GM12878 (cell line): ENCODE measurements around the gene HLA-DRB1. TPM values are rescaled to one million over a fixed set of nuclear protein-coding genes. Genes with fewer than 3 reads are reported as not detected.

ENCODE experiments used
- ATAC-seq: fragments of 200-7000 bp; cut with Tn5 transposase; 3 replicates; pipeline ENCODE4 v1.9.1; 2020; ENCODE audit warnings: mild to moderate bottlenecking, moderate library complexity
- BruUV-seq: library from RNA; stranded (reverse); fragments of 400-500 nt; replicated peaks from 2 replicates; lab custom pipeline; 2021; lab: Mats Ljungman, UMichigan
- CTCF ChIA-PET: fragments of 300-600 bp; sonication (Branson Sonifier 250); formaldehyde crosslinking; extraction: SDS; loops from one replicate; lab custom pipeline; 2021; ENCODE audit warnings: inconsistent platforms; lab: Yijun Ruan, JAX
- POLR2A ChIA-PET: fragments of 350-600 bp; formaldehyde crosslinking; extraction: SDS; loops from one replicate; lab custom pipeline; 2021; ENCODE audit warnings: inconsistent platforms; lab: Charles Lee
- RAD21 ChIA-PET: fragments of 300-600 bp; sonication (Branson Sonifier 250); formaldehyde crosslinking; loops from one replicate; lab custom pipeline; 2023; ENCODE audit warnings: antibody characterized with exemption; ENCODE audit not compliant: unreplicated experiment; lab: Charles Lee
- SMC1A ChIA-PET: fragments of 300-600 bp; sonication (Branson Sonifier 250); formaldehyde crosslinking; loops from one replicate; lab custom pipeline; 2023; ENCODE audit not compliant: unreplicated experiment, uncharacterized antibody; lab: Charles Lee
- DNase-seq: peaks from one replicate; pipeline ENCODE4 v3.0.0-alpha.2; 2011; ENCODE audit warnings: low read depth, low spot score
- FAIRE-seq: peaks from 3 replicates; lab custom pipeline; 2011; peaks lifted over from hg19 to GRCh38; lab: Jason Lieb, UNC
- H2AFZ ChIP-seq: 2 replicates; pipeline ENCODE4 v1.6.0; 2011; ENCODE audit warnings: low read depth, low read length, control low read depth; ENCODE audit not compliant: control insufficient read depth
- H3K27ac ChIP-seq: 2 replicates; pipeline ENCODE4 v1.5.1; 2011; ENCODE audit warnings: control low read depth; ENCODE audit not compliant: control insufficient read depth, insufficient read depth
- H3K27me3 ChIP-seq, 2 experiments: replicated peaks in 1 of 2; 2 replicates each; pipeline versions ENCODE4 v1.6.0 to v1.6.1; 2011; ENCODE audit warnings: low read length in 1 of 2; ENCODE audit not compliant: control insufficient read depth in 2 of 2, insufficient read depth in 2 of 2
- H3K36me3 ChIP-seq, 2 experiments: 2 replicates each; pipeline ENCODE4 v1.5.1; 2011; ENCODE audit warnings: low read length in 1 of 2; ENCODE audit not compliant: control insufficient read depth in 2 of 2, insufficient read depth in 2 of 2
- H3K4me1 ChIP-seq: 2 replicates; pipeline ENCODE4 v1.6.1; 2011; ENCODE audit warnings: mild to moderate bottlenecking, low read length, moderate library complexity, mixed read lengths; ENCODE audit not compliant: control insufficient read depth, insufficient read depth
- H3K4me2 ChIP-seq: 2 replicates; pipeline ENCODE4 v1.6.0; 2011; ENCODE audit warnings: control low read depth; ENCODE audit not compliant: control insufficient read depth, insufficient read depth
- H3K4me3 ChIP-seq: fragments of 200-600 bp; sonication (generic); 2 replicates; pipeline ENCODE4 v1.5.1; 2016
- H3K79me2 ChIP-seq: 2 replicates; pipeline ENCODE4 v1.6.0; 2011; ENCODE audit warnings: low read length; ENCODE audit not compliant: control insufficient read depth, insufficient read depth
- H3K9ac ChIP-seq: 2 replicates; pipeline ENCODE4 v1.8.0; 2011; ENCODE audit warnings: low read length, control low read depth, mixed read lengths; ENCODE audit not compliant: control insufficient read depth, insufficient read depth
- H3K9me3 ChIP-seq: replicated peaks from 3 replicates; pipeline ENCODE4 v1.5.1; 2011; ENCODE audit warnings: mild to moderate bottlenecking, low read length; ENCODE audit not compliant: control insufficient read depth, insufficient read depth
- H4K20me1 ChIP-seq: 2 replicates; pipeline ENCODE4 v1.6.0; 2011; ENCODE audit not compliant: control insufficient read depth, insufficient read depth
- BACH1 ChIP-seq: fragments of 450-650 bp; IDR thresholded peaks from 2 replicates; pipeline ENCODE4 v1.6.1; 2017; ENCODE audit warnings: mild to moderate bottlenecking, borderline replicate concordance
- CHD1 ChIP-seq: IDR thresholded peaks from 2 replicates; pipeline ENCODE4 v1.6.1; 2012; ENCODE audit warnings: low read depth, low read length, improper control_type of control experiment
- SMAD1 ChIP-seq: fragments of 450-650 bp; IDR thresholded peaks from 2 replicates; pipeline ENCODE4 v1.6.1; 2018; ENCODE audit warnings: mild to moderate bottlenecking, low read depth; ENCODE audit not compliant: partially characterized antibody
- SMARCA5 ChIP-seq: fragments of 450-650 bp; IDR thresholded peaks from 2 replicates; pipeline ENCODE4 v1.6.1; 2017; ENCODE audit warnings: mild to moderate bottlenecking
- YBX1 ChIP-seq: fragments of 450-650 bp; IDR thresholded peaks from 2 replicates; pipeline ENCODE4 v1.6.1; 2016; ENCODE audit warnings: antibody characterized with exemption
- WGBS: methylation state at CpG from one replicate; pipeline ENCODE4 v1.1.6; 2016; ENCODE audit warnings: low lambda C conversion rate; ENCODE audit not compliant: insufficient replicate concordance, insufficient coverage; ENCODE audit errors: missing lambda C conversion rate; 5-methylcytosine and 5-hydroxymethylcytosine counted together
- in situ Hi-C: fragments of 300-500 bp; cut with MboI; formaldehyde crosslinking; loops from 9 replicates; pipeline ENCODE4 v1.14.3; 2018; ENCODE audit warnings: mixed read lengths
- intact Hi-C: fragments of 100-400 bp; cut with micrococcal nuclease; formaldehyde crosslinking; loops from one replicate; pipeline ENCODE4 v1.14.2; 2022; ENCODE audit not compliant: unreplicated experiment
- polyA plus RNA-seq, 11 experiments: library from polyadenylated mRNA; depleted of rRNA in 4 of 11; unstranded in 6 of 11; stranded (reverse) in 5 of 11; fragments of >200 nt; fragmentation: Nextera tagmentation in 4 of 11; fragmentation: Illumina TruSeq in 1 of 11; extraction: Ambion mirVana in 4 of 11; extraction: Trizol in 1 of 11; gene quantifications; 1 replicate in 1 of 11; 2 replicates in 10 of 11; pipeline versions ENCODE4 v1.2.1 to v1.2.3, GENCODE V29; 2011 to 2016; ENCODE audit warnings: inconsistent platforms in 2 of 11, missing spikeins in 2 of 11, low read depth in 1 of 11
- total RNA-seq, 4 experiments: library from RNA; depleted of rRNA in 3 of 4; stranded (reverse); fragments of >200 nt in 3 of 4; fragmentation: Illumina TruSeq in 1 of 4; extraction: Trizol in 1 of 4; gene quantifications; 2 replicates each; pipeline versions ENCODE4 v1.2.1 to v1.2.3, GENCODE V29; 2013 to 2021
- TF ChIP-seq, protein P1 (sequence below): IDR thresholded peaks from 2 replicates; pipeline ENCODE4 v1.6.1; 2012; ENCODE audit warnings: low read depth, low read length, improper control_type of control experiment
- TF ChIP-seq, protein P2 (sequence below): fragments of 450-650 bp; IDR thresholded peaks from 2 replicates; pipeline ENCODE4 v1.6.1; 2017; ENCODE audit warnings: borderline replicate concordance
- TF ChIP-seq, protein P3 (sequence below): fragments of 450-650 bp; IDR thresholded peaks from 2 replicates; pipeline ENCODE4 v1.6.1; 2016; ENCODE audit warnings: mild to moderate bottlenecking

HLA-DRB1 gene
- total and polyA plus RNA-seq, 10 of the 15 experiments (the other 5 are each of a cell fraction or from before 2014, with no cell fraction given): 312 to 1,082 (median 604) TPM

DNA sequence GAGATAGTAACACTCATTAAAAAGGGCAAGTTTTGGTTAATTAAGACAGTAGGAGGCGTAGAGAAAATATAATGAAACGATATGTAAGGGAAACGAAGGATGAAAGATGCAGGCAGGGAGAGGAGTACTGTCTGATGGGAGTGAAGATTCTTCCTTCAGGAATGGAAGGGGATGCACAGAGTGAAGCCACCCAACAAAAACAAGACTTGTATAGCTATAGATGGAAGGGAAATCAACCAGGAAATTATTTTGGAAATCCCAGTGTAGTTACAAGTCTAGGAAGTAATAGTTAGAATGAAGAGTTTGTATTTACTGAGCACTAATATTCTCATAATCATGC lies 19.7 kb upstream of the HLA-DRB1 start:
- intact Hi-C loops (loop anchor here (2.0 to 10.0 kb wide), 2 partner anchors 21 to 245 kb away; partner anchors contain the start of genes HLA-DRB1, PSMB9 and TAP1), in situ Hi-C loops (loop anchor here (25.0 kb wide), 1 partner anchor 1047 kb away; the partner anchor contains the start of gene LTA)
- ChIA-PET SMC1A (interaction anchor here (0.7 to 5.8 kb wide), 10 partner anchors 7 to 170 kb away, joined by 3 to 36 read pairs (median 6); partner anchors contain the start of genes HLA-DQA1 and HLA-DRA), CTCF (interaction anchor here (0.5 to 2.5 kb wide), 3 partner anchors 12 to 81 kb away, joined by 3 to 13 read pairs (median 5); no protein-coding TSS in a partner anchor), RAD21 (interaction anchor here (0.6 to 3.2 kb wide), 10 partner anchors 12 to 174 kb away, joined by 3 to 21 read pairs (median 4); partner anchors contain the start of genes HLA-DQA1 and HLA-DRA), POLR2A (interaction anchor here (0.6 to 4.8 kb wide), 14 partner anchors 10 to 173 kb away, joined by 3 to 50 read pairs (median 4); partner anchors contain the start of genes HLA-DQA1, HLA-DQB1 and HLA-DRB1)
- Histone ChIP-seq H3K27ac (peak overlapping the region; percentile 95), H3K4me3 (peak overlapping the region; percentile 3; the same call in 1 of the 2 replicates), H3K36me3 (no peaks in the 10 kb centered on the region), H3K4me1 (peaks cover 17% of the 10 kb centered on the region), H4K20me1 (no peaks in the 10 kb centered on the region), H3K79me2 (peaks cover 19% of the 10 kb centered on the region), H3K9me3 (no peaks in the 10 kb centered on the region; the same call in 2 of the 3 replicates), H2AFZ (peak overlapping the region; percentile 16; the same call in 1 of the 2 replicates), H3K27me3 (no peaks in the 10 kb centered on the region), H3K4me2 (peak overlapping the region; percentile 39), H3K9ac (peak overlapping the region; percentile 68)
- TF ChIP-seq, protein P1, sequence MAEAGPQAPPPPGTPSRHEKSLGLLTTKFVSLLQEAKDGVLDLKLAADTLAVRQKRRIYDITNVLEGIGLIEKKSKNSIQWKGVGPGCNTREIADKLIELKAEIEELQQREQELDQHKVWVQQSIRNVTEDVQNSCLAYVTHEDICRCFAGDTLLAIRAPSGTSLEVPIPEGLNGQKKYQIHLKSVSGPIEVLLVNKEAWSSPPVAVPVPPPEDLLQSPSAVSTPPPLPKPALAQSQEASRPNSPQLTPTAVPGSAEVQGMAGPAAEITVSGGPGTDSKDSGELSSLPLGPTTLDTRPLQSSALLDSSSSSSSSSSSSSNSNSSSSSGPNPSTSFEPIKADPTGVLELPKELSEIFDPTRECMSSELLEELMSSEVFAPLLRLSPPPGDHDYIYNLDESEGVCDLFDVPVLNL: no peak
- TF ChIP-seq, protein P2, sequence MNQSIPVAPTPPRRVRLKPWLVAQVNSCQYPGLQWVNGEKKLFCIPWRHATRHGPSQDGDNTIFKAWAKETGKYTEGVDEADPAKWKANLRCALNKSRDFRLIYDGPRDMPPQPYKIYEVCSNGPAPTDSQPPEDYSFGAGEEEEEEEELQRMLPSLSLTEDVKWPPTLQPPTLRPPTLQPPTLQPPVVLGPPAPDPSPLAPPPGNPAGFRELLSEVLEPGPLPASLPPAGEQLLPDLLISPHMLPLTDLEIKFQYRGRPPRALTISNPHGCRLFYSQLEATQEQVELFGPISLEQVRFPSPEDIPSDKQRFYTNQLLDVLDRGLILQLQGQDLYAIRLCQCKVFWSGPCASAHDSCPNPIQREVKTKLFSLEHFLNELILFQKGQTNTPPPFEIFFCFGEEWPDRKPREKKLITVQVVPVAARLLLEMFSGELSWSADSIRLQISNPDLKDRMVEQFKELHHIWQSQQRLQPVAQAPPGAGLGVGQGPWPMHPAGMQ: no peak
- TF ChIP-seq CHD1 (0 out of 2 replicates have a peak, but pooled peaks have one; percentile 78), YBX1 (no peak), SMAD1 (peak; percentile 92), SMARCA5 (0 out of 2 replicates have a peak, but pooled peaks have one; percentile 25), BACH1 (peak; percentile 65; the same call in 1 of the 2 replicates)
- TF ChIP-seq, protein P3, sequence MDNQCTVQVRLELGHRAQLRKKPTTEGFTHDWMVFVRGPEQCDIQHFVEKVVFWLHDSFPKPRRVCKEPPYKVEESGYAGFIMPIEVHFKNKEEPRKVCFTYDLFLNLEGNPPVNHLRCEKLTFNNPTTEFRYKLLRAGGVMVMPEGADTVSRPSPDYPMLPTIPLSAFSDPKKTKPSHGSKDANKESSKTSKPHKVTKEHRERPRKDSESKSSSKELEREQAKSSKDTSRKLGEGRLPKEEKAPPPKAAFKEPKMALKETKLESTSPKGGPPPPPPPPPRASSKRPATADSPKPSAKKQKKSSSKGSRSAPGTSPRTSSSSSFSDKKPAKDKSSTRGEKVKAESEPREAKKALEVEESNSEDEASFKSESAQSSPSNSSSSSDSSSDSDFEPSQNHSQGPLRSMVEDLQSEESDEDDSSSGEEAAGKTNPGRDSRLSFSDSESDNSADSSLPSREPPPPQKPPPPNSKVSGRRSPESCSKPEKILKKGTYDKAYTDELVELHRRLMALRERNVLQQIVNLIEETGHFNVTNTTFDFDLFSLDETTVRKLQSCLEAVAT: peak; percentile 95
- ATAC-seq (no peak), FAIRE-seq (no peak), DNase-seq (no peak)
- BruUV-seq: TSS peak; percentile 97
- 2% methylated on average over 3 of the region's 3 CpGs for WGBS
